AG09309 (cell line): ENCODE measurements around the gene CACNA1B.

Experiments
- DNase-seq: peaks from one replicate; pipeline ENCODE4 v3.0.0-alpha.2; 2010; ENCODE audit warnings: low read depth
- H3K4me3 ChIP-seq: 2 replicates; pipeline ENCODE4 v1.5.1; 2011; ENCODE audit warnings: mild to moderate bottlenecking, low read depth, low read length, moderate library complexity; ENCODE audit not compliant: control insufficient read depth
- TF ChIP-seq, protein P1 (sequence below): IDR thresholded peaks from 2 replicates; pipeline ENCODE4 v1.5.1; 2011; ENCODE audit warnings: mild to moderate bottlenecking, low read depth, low read length, inconsistent platforms; ENCODE audit not compliant: insufficient read depth, control insufficient read depth; ENCODE audit errors: missing control alignments

The CACNA1B gene

DNA sequence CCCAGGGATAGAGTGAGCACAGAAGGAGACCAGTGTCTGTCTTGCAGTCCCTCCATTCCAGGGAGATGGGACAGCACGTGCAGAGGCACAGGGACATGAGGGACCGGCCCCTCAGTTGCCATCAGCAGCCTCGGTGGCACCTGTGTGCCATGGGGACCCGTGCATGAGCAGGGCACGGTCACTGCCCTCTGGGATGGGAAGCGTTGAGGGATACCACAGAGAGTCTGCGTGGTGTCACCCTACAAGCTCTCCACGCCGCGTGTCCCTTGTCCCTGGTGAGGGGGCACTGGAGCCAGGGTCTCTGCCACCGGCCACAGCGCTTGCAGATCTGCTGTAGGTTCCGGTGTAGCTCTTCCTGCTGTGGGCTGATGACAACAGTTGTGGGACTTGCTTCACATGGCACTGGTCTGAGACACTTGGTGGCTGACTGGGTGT lies 108.1 kb downstream of the CACNA1B start:
- no peak for DNase-seq
- H3K4me3 ChIP-seq: no peak overlapping the region
- TF ChIP-seq, protein P1, sequence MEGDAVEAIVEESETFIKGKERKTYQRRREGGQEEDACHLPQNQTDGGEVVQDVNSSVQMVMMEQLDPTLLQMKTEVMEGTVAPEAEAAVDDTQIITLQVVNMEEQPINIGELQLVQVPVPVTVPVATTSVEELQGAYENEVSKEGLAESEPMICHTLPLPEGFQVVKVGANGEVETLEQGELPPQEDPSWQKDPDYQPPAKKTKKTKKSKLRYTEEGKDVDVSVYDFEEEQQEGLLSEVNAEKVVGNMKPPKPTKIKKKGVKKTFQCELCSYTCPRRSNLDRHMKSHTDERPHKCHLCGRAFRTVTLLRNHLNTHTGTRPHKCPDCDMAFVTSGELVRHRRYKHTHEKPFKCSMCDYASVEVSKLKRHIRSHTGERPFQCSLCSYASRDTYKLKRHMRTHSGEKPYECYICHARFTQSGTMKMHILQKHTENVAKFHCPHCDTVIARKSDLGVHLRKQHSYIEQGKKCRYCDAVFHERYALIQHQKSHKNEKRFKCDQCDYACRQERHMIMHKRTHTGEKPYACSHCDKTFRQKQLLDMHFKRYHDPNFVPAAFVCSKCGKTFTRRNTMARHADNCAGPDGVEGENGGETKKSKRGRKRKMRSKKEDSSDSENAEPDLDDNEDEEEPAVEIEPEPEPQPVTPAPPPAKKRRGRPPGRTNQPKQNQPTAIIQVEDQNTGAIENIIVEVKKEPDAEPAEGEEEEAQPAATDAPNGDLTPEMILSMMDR: no peak

DNA sequence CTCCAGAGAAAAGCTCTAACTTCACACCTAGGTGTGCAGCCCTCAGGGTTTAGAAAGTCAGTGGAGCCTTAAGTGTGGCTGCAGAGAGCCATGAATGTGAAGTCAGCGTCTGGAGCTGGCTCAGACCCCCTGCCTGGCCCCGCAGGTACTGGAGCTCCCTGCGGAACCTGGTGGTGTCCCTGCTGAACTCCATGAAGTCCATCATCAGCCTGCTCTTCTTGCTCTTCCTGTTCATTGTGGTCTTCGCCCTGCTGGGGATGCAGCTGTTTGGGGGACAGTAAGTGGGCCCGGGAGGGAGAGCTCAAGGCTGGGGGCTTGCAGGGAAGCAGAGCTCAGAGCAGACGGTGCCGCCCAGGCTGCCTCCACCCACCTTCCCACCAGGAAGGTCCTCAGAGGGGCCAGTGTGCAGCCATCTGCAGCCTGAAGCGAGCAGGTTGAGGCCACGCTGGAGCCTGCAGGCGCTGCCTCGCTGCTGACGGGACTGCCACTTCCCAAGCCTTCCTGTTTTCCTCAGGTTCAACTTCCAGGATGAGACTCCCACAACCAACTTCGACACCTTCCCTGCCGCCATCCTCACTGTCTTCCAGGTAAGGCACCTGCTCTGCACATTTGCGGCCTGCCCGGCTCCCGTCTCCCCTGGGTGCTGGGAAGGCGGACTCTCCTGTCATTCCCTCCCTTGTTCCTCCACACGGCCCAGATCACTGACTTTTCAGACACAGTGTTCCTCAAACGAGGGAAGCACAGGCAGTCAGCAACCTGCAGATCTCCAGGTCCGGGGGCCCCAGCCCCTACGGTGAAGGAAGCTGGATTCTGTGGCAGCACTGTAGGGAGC lies 108.9 kb downstream of the CACNA1B start:
- DNase-seq: no peak

DNA sequence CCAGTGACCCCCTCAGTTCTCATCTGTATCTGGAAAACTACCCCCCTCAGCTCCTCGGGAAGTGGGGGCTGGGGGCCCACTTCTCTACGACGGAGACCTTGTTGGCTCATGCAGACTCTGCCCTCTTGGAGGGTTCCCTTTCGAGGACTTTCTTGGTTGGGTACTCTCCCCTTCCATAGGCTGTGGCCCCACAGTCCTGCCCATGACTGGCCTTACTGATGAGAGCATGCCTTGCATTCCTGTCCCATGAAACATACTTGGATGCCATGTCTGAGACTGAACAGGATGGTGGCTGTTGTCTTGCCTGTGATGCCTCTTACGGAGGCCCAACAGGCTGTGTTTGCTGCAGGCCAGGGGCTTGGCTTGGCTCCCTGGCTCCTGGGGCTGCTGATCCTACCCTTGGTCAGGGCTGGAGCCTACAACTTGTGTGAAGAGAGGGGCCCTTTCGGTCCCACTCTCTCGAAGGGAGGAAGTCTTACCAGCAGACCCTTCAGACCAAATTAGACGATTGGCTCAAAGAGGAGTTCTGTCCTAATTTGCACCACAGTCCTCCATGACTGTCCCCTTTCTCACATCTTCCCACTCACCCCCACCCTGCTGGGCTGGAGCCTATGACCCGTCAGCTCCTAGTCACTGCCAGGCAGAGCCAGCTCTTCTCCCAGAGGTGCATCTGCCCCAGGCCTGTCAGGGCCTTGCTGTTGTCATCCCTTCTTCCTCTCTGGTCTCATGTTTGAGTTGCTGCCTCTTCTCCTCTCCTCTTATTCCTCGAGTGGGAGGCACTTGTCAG lies 109.9 kb downstream of the CACNA1B start:
- no peak for DNase-seq
- TF ChIP-seq, protein P1: no peak
- H3K4me3 ChIP-seq: no peak overlapping the region

More for the DNA sequence above, 108.9 kb downstream of the CACNA1B start:
- TF ChIP-seq, protein P1: no peak
- no peak overlapping the region for H3K4me3 ChIP-seq

DNA sequence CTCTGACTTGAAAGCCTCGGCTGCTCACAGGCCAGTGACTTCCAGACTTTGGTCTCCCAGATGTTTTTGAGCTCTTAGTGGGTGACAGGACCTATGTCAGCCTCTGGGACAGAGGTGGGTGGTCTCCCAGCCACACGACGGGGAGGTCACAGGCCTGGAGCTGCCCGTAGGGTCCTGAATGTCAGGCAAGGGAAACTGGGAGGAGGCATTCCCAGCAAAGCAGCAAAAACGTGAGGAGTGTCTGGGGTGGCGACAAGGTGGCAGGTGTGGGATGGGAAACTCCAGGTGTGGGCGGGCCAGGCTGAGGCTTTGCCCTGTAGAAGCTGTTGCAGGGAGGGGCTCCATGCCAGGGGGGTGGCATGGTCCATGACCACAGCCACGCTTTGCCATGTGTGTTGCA lies 110.5 kb downstream of the CACNA1B start:
- TF ChIP-seq, protein P1: no peak
- no peak for DNase-seq
- H3K4me3 ChIP-seq: no peak overlapping the region

DNA sequence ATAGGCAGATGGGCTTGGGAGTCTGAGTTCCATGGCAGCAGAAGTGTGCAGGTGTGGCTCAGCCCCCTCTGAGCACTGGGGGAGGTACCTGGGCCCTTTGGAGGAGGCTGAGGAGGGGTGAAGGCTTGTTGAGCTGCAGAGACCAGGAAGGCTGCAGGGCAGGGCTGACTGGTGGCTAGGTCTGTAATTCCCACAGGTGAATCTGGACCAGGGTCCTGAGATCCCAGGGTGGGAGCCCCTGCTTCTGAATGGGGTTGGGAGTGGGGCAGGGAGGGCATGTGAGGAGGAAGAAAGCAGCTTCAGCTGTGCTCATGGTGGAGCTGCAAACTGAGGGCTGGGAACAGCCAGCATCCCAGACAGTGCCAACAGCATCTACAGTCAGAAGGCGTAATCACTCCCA lies 111.1 kb downstream of the CACNA1B start:
- TF ChIP-seq, protein P1: no peak
- no peak for DNase-seq
- H3K4me3 ChIP-seq: no peak overlapping the region

DNA sequence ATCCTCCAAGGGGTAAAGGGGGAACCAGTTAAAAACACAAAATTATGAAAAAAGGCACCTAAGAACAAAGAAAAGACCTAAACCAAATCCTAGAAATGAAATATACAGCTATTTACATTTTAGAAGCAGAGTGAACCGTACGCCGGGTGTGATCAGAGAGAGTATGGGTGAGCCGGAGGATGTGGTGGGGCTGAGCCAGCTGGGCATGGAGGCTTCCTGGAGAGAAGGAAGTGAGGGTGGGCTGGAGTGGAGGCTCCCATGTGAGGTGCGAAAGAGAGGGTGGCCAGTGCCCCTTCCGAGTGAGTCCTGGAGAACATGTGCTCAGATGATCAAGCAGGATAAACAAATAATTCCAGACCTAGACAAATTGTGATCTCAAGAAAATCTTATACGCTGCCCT lies 111.6 kb downstream of the CACNA1B start:
- TF ChIP-seq, protein P1: no peak
- DNase-seq: no peak
- H3K4me3 ChIP-seq: no peak overlapping the region
